OCI-LY7 (cell line): ENCODE results near the gene MACROD1. TPM values are rescaled to one million over a fixed set of nuclear protein-coding genes. Genes with fewer than 3 reads are reported as not detected.

ENCODE experiments used
- BruUV-seq: library from RNA; stranded (reverse); fragments of 400-500 nt; replicated peaks from 2 replicates; lab custom pipeline; 2021; lab: Mats Ljungman, UMichigan
- CTCF ChIA-PET: fragments of 300-600 bp; sonication (Branson Sonifier 250); formaldehyde crosslinking; loops from one replicate; lab custom pipeline; 2022; ENCODE audit warnings: antibody characterized with exemption; ENCODE audit not compliant: unreplicated experiment; lab: Charles Lee
- POLR2A ChIA-PET: fragments of 300-600 bp; sonication (Branson Sonifier 250); formaldehyde crosslinking; loops from one replicate; lab custom pipeline; 2022; ENCODE audit warnings: antibody characterized with exemption; lab: Charles Lee
- DNase-seq: peaks from one replicate; pipeline ENCODE4 v3.0.0-alpha.2; 2015; ENCODE audit warnings: low spot score
- H2AFZ ChIP-seq: fragments of 200-600 bp; sonication (generic), shearing (Covaris generic); 2 replicates; pipeline ENCODE4 v1.6.1; 2014; ENCODE audit warnings: mild to moderate bottlenecking, antibody characterized with exemption, low read length, moderate library complexity
- H3K27ac ChIP-seq: fragments of 200-600 bp; sonication (generic); 2 replicates; pipeline ENCODE4 v1.5.1; 2014; ENCODE audit warnings: mixed run types, low read depth, mild to moderate bottlenecking, moderate library complexity, low read length, inconsistent platforms; ENCODE audit not compliant: poor library complexity, severe bottlenecking
- H3K36me3 ChIP-seq: fragments of 200-600 bp; sonication (generic); 2 replicates; pipeline ENCODE4 v1.6.1; 2014; ENCODE audit warnings: mild to moderate bottlenecking, antibody characterized with exemption, low read length, moderate library complexity, mixed read lengths; ENCODE audit not compliant: insufficient read depth
- H3K4me1 ChIP-seq: fragments of 200-600 bp; sonication (generic); 2 replicates; pipeline ENCODE4 v1.5.1; 2014; ENCODE audit warnings: mild to moderate bottlenecking, low read length; ENCODE audit not compliant: insufficient read depth, poor library complexity, severe bottlenecking
- H3K4me2 ChIP-seq: fragments of 200-600 bp; sonication (generic); 2 replicates; pipeline ENCODE4 v1.6.1; 2014; ENCODE audit warnings: mild to moderate bottlenecking, low read length
- H3K4me3 ChIP-seq: fragments of 200-600 bp; sonication (generic); 2 replicates; pipeline ENCODE4 v1.5.1; 2014; ENCODE audit warnings: mild to moderate bottlenecking, low read depth, low read length; ENCODE audit not compliant: poor library complexity, severe bottlenecking
- H3K79me2 ChIP-seq: fragments of 200-600 bp; sonication (generic); 2 replicates; pipeline ENCODE4 v1.6.1; 2016; ENCODE audit warnings: low read depth, mild to moderate bottlenecking, low read length, moderate library complexity, mixed read lengths; ENCODE audit not compliant: insufficient read depth
- H3K9me2 ChIP-seq: fragments of 200-600 bp; sonication (generic); 2 replicates; pipeline ENCODE4 v1.6.1; 2016; ENCODE audit warnings: mild to moderate bottlenecking, low read length, mixed read lengths; ENCODE audit not compliant: insufficient read depth
- H3K9me3 ChIP-seq: fragments of 200-600 bp; sonication (generic); 2 replicates; pipeline ENCODE4 v1.6.1; 2014; ENCODE audit warnings: mild to moderate bottlenecking, mixed run types, low read length, mixed read lengths
- H4K20me1 ChIP-seq: fragments of 200-600 bp; sonication (generic); 2 replicates; pipeline ENCODE4 v1.6.1; 2014; ENCODE audit warnings: mild to moderate bottlenecking, antibody characterized with exemption, low read length, moderate library complexity, mixed read lengths; ENCODE audit not compliant: insufficient read depth
- EZH2phosphoT487 ChIP-seq: fragments of 200-600 bp; sonication (generic); IDR thresholded peaks from 2 replicates; pipeline ENCODE4 v1.6.1; 2018; ENCODE audit warnings: low read depth, borderline replicate concordance, mild to moderate bottlenecking, mixed run types, antibody characterized with exemption, low read length, moderate library complexity, mixed read lengths
- intact Hi-C: fragments of 100-400 bp; cut with micrococcal nuclease; formaldehyde crosslinking; loops from one replicate; pipeline ENCODE4 v1.10.0; 2022; ENCODE audit not compliant: unreplicated experiment
- total RNA-seq, 2 experiments: library from RNA; depleted of rRNA in 1 of 2; stranded (reverse); fragments of >200 nt in 1 of 2; shearing (Covaris generic) in 1 of 2; gene quantifications; 2 replicates each; pipeline ENCODE4 v1.2.3, GENCODE V29; 2014 to 2022
- TF ChIP-seq, protein P1 (sequence below): fragments of 200-600 bp; sonication (generic); conservative IDR thresholded peaks from 2 replicates; pipeline ENCODE4 v1.5.1; 2014; ENCODE audit warnings: mild to moderate bottlenecking, antibody characterized with exemption, low read length, moderate library complexity, mixed read lengths

The MACROD1 gene
- total RNA-seq, 2 experiments from 2014 or later = 14.7 to 25.4 TPM

- H3K9me2 ChIP-seq = no peaks in the 10 kb centered on the region
- intact Hi-C loops = no loop called here
- H3K4me1 ChIP-seq = peaks cover 4% of the 10 kb centered on the region
- H2AFZ ChIP-seq = no peak overlapping the region
- H3K4me3 ChIP-seq = no peak overlapping the region
- TF ChIP-seq, protein P1, sequence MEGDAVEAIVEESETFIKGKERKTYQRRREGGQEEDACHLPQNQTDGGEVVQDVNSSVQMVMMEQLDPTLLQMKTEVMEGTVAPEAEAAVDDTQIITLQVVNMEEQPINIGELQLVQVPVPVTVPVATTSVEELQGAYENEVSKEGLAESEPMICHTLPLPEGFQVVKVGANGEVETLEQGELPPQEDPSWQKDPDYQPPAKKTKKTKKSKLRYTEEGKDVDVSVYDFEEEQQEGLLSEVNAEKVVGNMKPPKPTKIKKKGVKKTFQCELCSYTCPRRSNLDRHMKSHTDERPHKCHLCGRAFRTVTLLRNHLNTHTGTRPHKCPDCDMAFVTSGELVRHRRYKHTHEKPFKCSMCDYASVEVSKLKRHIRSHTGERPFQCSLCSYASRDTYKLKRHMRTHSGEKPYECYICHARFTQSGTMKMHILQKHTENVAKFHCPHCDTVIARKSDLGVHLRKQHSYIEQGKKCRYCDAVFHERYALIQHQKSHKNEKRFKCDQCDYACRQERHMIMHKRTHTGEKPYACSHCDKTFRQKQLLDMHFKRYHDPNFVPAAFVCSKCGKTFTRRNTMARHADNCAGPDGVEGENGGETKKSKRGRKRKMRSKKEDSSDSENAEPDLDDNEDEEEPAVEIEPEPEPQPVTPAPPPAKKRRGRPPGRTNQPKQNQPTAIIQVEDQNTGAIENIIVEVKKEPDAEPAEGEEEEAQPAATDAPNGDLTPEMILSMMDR = no peak
- no peak for TF ChIP-seq EZH2phosphoT487
- DNase-seq = no peak
- H3K9me3 ChIP-seq = no peaks in the 10 kb centered on the region
- no peak overlapping the region for H3K27ac ChIP-seq
- BruUV-seq = no TSS peak
- no peaks in the 10 kb centered on the region for H3K79me2 ChIP-seq
- no peak overlapping the region for H3K4me2 ChIP-seq
- no peaks in the 10 kb centered on the region for H3K36me3 ChIP-seq
- ChIA-PET POLR2A (interaction anchor here (1.0 to 1.2 kb wide), 2 partner anchors 9 to 253 kb away, joined by 3 to 4 read pairs; no protein-coding TSS in a partner anchor), CTCF (interaction anchor here (0.5 to 0.7 kb wide), 3 partner anchors 79 to 1110 kb away, joined by 3 read pairs; partner anchors contain the start of gene FERMT3)
- no peaks in the 10 kb centered on the region for H4K20me1 ChIP-seq
Observed at GRCh38 chr11:63961608-63962412, 204.1 kb downstream of the MACROD1 start.

DNA sequence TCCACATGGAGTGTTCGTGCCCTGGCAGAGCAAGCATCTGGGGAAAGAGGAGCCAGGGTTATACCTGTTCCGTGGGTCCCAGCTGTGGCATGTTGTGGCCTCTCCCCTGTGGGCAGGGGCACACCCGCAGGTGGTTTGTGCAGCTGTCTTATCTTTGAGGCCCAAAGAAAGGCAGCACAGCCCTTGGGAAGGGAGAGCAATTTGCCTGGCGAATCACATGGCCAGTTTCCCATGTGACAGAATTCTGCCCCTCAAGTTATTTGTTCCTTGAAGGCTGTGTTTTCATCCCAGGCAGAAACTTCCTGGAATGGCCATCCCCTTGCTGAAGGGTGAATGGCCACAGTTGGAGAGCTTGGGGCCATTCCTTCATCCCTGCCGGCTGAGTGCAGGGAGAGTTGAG lies 207.9 kb downstream of the MACROD1 start:
- intact Hi-C loops = no loop called here
- H3K27ac ChIP-seq = no peak overlapping the region
- BruUV-seq = no TSS peak
- no peaks in the 10 kb centered on the region for H3K4me1 ChIP-seq
- no peaks in the 10 kb centered on the region for H3K79me2 ChIP-seq
- no peak overlapping the region for H2AFZ ChIP-seq
- no peak overlapping the region for H3K4me2 ChIP-seq
- DNase-seq = no peak
- H3K4me3 ChIP-seq = no peak overlapping the region
- ChIA-PET POLR2A (no interaction called here), CTCF (no interaction called here)
- no peaks in the 10 kb centered on the region for H4K20me1 ChIP-seq
- H3K9me3 ChIP-seq = no peaks in the 10 kb centered on the region
- peaks cover 35% of the 10 kb centered on the region for H3K36me3 ChIP-seq
- TF ChIP-seq, protein P1 = no peak
- TF ChIP-seq EZH2phosphoT487 = no peak
- no peaks in the 10 kb centered on the region for H3K9me2 ChIP-seq

GRCh38 chr11:63952570-63952969 lies 213.3 kb downstream of the MACROD1 start:
- no peak overlapping the region for H3K4me2 ChIP-seq
- no peaks in the 10 kb centered on the region for H3K9me2 ChIP-seq
- CTCF ChIA-PET = no interaction called here
- no peaks in the 10 kb centered on the region for H3K79me2 ChIP-seq
- DNase-seq = no peak
- H3K9me3 ChIP-seq = no peaks in the 10 kb centered on the region
- H3K4me1 ChIP-seq = peaks cover 9% of the 10 kb centered on the region
- peaks cover 73% of the 10 kb centered on the region for H3K36me3 ChIP-seq
- no peak overlapping the region for H3K27ac ChIP-seq
- no TSS peak for BruUV-seq
- H2AFZ ChIP-seq = no peak overlapping the region
- intact Hi-C loops = no loop called here
- POLR2A ChIA-PET = interaction anchor here (1.1 kb wide), 2 partner anchors 10 to 33 kb away, joined by 3 to 4 read pairs; partner anchors contain the start of gene OTUB1
- H3K4me3 ChIP-seq = no peak overlapping the region
- no peaks in the 10 kb centered on the region for H4K20me1 ChIP-seq
- TF ChIP-seq, protein P1 = no peak
- TF ChIP-seq EZH2phosphoT487 = no peak
